ENCODE results near the gene DNAH10. TPM values are rescaled to one million over a fixed set of nuclear protein-coding genes. Genes with fewer than 3 reads are reported as not detected.

DNAH10 gene
- total RNA-seq, 2 experiments from 2014 or later = 0.05 TPM

Other genes with a start within 250 kb of the DNAH10 start
- gene RILPL1, start 228.6 kb upstream of the DNAH10 start, total RNA-seq = 1 to 10 TPM; 2.2 to 3.2 TPM
- gene TMED2, start 177.7 kb upstream of the DNAH10 start, total RNA-seq = 100 to 1,000 TPM; 101 to 105 TPM
- 10 to 100 TPM; 44.8 to 48.7 TPM for gene DDX55, start 160.2 kb upstream of the DNAH10 start, total RNA-seq
- gene EIF2B1, start 128.6 kb upstream of the DNAH10 start, total RNA-seq = 10 to 100 TPM; 54.3 to 60.9 TPM
- 10 to 100 TPM; 56.6 to 57.7 TPM for gene GTF2H3, start 128.5 kb upstream of the DNAH10 start, total RNA-seq
- 1 to 10 TPM; 3.0 to 3.5 TPM for gene TCTN2, start 91.2 kb upstream of the DNAH10 start, total RNA-seq
- gene ATP6V0A2, start 49.9 kb upstream of the DNAH10 start, total RNA-seq = 10 to 100 TPM; 24.5 to 26.4 TPM
- 1 to 10 TPM; 3.3 to 3.7 TPM for gene CCDC92, start 210.5 kb downstream of the DNAH10 start, total RNA-seq
- 10 to 100 TPM; 42.2 to 46.0 TPM for gene ZNF664, start 210.9 kb downstream of the DNAH10 start, total RNA-seq

All from activated naive CD4-positive, alpha-beta T cell treated with anti-CD3 and anti-CD28 coated beads for 36 hours (primary cell).